HG03442 (cell line): ENCODE measurements around the gene NFE2L1.
"Not testable (repeated sequence)": the region's sequence is repeated elsewhere in the genome, so short reads cannot be mapped to it uniquely, and the experiment has no call there.

Source experiments
- ATAC-seq: cut with Tn5 transposase; IDR thresholded peaks from one replicate; pipeline ENCODE4 v1.9.1; 2021; ENCODE audit warnings: mild to moderate bottlenecking, moderate library complexity; ENCODE audit not compliant: unreplicated experiment

The NFE2L1 gene, protein sequence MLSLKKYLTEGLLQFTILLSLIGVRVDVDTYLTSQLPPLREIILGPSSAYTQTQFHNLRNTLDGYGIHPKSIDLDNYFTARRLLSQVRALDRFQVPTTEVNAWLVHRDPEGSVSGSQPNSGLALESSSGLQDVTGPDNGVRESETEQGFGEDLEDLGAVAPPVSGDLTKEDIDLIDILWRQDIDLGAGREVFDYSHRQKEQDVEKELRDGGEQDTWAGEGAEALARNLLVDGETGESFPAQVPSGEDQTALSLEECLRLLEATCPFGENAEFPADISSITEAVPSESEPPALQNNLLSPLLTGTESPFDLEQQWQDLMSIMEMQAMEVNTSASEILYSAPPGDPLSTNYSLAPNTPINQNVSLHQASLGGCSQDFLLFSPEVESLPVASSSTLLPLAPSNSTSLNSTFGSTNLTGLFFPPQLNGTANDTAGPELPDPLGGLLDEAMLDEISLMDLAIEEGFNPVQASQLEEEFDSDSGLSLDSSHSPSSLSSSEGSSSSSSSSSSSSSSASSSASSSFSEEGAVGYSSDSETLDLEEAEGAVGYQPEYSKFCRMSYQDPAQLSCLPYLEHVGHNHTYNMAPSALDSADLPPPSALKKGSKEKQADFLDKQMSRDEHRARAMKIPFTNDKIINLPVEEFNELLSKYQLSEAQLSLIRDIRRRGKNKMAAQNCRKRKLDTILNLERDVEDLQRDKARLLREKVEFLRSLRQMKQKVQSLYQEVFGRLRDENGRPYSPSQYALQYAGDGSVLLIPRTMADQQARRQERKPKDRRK

DNA sequence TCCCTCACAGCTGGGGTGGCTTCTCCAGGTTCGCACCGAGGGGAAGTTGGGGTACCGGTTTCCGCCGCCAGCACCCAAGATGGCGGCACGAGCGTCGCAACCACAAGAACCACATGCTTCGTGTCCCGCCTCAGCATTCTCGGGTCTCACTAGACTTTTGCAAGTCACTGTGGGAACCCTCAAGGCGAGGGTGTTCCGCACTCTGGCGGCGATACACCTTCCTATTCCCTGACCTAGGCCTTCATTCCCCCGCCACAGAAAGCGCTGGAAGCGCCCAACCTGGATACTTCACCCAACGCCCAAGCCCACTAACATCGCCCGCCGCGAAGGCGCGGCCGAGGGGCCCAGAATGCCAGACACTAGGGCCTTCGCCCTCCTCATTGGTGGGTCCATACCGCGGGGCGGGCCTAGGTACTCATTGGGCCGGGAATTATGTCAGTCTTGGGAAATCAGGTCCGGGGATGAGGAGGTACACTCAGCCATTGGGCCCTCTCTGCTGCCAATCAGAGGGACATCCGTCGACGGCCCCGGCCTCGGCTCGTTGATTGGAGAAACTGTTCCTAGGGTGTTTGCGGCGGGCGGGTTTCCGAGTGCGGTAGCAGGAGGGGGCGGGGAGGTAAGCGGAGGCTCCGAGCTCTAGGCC is at the start of gene NFE2L1:
Gene NFE2L1 (plus strand): TSS at position 619 of the 643 bp plus-strand sequence. CDS start 2,760 bp downstream, outside the sequence.
- peak; percentile 82 for ATAC-seq

DNA sequence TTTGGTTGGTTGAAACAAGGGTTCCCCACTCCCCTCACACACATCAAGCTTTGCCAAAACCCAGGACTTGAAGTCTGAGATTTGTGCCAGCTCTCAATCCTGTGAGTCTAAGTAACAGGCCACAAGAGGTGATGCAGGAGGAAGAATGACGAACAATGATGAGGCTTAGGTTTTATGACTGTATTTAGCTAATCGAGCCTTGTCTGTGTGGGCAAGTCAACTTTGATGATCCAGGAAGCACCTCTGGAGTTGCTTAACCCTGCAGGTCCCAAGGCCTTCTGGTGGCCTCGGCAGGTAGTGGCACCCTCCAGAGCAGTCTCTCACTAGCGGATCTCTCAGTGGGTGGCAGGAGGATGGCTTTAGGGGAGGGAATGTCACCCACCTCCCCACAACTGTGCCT is 48.6 kb upstream of the NFE2L1 start:
- no peak for ATAC-seq

DNA sequence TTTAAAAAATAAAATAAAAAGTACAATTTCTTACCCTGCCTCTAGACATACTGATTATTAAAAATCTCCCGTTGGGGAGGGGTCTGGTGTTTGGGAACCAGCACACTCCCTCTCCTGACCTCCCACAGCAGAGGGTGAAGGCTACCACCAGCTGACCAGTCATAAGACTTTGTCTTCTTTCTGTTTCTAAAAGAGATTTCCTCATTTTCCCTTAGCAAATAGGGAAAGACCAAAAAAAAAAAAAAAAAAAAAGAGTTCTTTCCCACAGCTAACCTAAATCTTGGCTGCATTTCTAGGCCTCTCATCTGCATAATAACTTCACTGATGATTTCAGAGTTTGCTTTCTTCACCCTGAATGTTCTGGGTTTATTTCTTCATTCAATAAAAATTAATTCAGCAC is 47.0 kb upstream of the NFE2L1 start:
- no peak for ATAC-seq

DNA sequence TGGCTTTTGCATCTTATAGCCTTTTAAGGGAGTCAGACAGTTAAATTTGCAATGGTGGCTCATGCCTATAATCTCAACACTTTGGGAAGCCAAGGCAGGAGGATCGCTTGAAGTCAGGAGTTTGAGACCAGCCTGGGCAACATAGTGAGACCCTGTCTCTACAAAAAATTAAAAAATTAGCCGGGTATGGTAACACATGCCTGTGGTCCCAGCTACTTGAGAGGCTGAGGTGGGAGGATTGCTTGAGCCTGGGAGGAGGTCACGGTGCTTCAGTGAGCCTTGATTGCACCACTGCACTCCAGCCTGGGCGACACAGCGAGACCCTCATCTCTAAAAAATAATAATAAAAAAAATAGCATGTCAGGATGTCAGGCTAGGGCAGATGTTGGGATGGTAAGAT is 46.5 kb upstream of the NFE2L1 start:
- not testable (repeated sequence) for ATAC-seq

DNA sequence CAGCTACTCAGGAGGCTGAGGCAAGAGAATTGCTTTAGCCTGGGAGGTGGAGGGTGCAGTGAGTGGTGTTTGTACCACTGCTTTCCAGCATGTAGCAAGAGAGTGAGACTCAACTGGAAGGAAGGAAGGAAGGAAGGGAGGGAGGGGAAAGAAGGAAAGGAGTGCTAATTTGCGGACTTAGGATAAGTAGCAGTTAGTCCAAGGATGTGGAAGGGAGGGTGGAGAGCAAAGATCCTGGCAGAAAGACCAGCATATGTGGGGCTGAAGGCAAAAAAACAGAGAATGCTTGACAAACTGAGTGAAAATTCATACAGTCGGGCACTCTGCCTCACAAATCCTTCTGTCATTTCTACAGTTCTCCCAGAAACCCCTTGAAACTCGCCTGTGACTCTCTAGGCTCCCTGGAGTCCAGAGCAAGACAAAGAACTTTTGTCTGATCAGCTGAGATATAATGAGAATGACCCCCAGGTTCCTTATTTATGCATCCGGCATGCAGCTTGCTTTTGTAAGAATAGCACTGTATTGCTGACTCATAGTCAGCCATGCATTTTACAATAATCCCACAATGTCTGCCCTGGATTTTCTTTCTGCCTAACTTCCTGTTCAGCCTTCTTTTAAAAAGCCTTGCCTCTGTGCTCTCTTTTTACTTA is 45.8 kb upstream of the NFE2L1 start:
- no peak for ATAC-seq

DNA sequence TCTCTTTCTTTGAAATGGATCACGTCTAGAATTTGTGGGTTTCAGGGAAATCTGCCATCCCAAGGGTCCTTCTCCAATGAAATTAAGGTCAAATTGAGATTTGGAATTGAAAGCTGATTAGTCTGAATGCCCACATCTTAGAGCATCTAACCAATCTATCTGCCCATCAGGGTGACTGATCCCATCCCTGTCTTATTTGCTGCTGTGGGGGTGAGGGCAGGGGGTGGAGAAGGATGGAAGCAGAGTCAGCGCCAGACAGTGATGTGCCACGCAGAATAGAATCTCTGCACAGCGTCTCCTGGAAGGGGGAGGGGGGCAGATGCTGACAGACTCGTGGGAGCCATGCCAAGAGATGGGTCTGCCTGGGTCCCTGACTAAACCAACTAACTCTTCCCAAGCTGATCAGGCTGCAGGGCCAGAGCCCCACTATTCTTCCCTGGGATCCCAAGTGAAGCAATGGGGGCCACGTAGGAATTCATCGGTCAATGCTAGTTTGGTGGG is 45.2 kb upstream of the NFE2L1 start:
- no peak for ATAC-seq

DNA sequence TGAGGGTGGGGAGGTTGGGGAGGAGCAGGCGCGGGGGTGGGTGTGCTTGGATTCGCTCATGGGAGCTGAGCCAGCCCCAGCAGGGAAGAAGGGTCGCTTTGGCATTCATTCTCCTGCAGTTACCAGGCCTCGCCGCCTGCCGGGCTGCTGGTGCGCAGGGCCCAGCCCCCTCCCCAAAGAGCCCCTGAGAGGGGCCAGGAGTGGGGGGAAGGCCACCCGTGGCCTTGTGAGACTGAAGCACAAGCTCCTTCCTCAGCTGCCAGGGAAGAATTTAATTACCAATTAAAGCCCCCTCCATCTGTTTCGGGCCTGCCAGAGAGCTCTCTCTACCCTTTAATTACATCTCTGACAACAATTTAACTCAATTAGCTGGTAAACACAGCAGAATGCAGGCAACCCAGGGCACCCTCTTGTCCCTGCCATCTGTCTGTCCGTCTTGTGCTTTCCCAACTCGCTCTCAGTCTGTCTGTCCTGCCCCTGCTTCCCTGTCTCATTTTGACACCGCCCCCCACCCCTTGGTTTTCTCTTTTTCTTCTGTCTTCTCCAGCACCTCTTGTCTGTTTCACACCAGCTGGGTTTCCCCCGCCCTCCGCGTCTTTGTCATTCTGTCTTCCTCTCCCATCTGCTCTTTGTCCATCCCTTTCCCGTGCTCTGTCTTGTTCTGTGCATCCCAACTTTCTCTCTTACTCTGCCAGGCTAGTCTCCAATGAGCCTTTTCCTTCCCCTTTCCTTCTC is 44.6 kb upstream of the NFE2L1 start:
- no peak for ATAC-seq

DNA sequence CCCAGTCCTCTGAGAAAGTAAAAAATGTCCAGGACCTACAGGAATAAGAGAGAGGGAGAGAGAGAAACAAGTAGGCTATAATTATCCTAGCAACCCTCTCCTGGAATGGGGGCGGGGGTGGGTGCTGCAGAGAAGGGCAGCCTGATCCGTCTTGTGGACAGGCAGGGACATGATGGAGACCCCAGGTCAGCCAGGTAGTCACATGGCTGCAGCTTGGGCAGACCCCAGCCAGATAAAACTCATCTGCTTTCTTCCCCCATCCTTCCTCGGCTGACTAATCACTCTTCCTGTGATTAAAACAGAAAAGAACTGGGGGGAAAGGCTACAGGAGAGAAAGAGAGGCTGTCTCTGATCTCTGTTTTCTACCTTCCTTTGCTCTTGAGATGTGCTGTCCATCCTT is 43.2 kb upstream of the NFE2L1 start:
- no peak for ATAC-seq

DNA sequence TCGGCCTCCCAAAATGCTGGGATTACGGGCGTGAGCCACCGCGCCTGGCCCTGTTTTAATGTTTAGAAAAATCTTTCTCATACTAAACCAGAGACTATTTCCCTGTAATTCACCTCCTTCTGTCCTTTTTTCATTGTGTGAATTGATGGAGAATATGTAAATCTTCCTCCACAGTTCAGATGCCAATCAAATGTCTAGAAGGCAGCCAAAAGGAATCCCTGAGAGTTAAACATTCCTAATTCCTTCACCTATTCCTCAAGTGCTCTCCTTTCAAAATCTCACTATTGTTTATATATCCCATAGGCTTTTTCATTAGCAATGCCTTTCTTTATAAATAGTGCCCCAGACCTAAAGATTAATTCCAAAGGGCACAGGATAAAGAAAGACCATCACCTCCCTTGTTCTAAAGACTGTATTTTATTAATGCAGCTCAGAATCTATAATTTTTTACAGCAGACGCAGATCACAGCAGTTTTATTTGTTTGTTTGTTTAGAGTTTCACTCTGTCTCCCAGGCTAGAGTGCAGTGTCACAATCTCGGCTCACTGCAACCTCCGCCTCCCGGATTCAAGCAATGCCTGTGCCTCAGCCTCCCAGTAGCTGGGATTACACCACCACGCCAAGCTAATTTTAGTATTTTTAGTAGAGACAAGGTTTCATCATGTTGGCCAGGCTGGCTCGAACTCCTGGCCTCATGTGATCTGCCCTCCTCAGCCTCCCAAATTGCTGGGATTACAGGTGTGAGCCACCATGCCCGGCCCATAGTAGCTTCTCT is 41.0 kb upstream of the NFE2L1 start:
- no peak for ATAC-seq

DNA sequence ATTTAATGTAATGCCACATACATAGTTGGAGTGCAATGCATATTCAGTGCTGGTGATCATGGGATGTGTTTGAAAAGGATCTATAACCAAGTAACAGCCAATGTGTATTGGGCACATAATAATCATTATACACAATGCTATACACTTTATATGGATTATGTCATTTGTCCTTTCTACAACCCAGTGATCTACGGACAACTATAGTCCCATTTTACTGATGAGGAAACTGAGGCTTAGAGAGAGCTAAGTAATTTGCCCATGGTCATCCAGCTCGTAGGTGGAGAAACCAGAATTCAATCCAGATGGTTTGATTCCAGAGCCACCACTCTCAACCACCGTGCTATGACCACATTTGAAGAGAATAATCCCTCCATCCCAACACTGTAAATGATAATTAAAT is 38.0 kb upstream of the NFE2L1 start:
- no peak for ATAC-seq

DNA sequence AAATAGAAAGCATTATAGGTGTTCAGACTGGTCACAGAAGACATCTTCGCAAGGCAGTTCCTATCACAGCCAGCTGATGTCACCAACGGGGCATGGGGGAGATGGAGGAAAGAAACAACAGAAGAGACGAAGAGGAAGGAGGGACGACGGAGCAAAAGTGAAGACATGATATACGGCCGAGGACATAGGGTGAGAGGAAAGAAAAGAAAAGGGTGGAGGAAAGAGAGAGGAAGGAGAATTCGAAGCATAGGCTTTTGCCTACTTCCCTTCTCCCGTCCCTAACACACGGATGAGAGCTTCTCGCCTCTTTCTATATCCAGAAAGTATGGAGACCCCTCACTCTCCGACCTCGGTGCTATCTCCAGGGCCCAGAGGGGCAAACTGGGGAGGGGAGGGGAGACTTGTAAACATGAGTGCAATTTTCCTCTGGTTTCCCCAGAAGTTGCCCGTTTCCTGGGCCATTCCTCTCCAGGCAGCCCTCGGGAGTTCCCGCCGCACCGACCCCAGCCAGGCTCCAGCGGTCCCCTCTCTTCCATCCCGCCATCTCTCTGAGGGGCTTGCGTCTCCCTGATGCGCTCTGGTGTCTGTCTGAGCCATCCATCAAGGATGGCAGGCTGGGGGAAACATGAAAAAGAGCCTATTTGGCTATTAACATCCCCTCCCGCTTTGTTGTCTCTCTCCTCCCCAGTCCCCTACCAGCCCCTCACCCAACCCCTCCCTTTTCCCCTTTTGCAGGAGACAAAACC is 36.6 kb upstream of the NFE2L1 start:
- ATAC-seq = no peak

DNA sequence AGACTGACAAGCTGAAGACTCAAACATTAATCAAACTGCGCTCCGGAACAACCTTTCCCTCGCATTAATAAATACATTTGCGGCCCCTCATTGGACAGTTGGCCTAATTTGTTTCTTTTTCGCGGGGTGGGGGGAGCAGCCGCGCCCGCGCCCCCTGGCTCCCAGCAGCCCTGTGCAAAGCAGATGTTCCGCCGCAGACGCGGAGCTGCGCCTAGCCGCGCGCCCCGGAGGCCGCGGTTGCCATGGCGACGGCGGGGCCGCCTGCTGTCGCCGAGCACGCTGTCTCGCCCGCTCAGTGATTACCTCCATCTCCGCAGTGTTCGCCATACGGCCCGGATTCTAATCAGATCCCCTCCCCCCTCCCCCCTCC is 36.0 kb upstream of the NFE2L1 start:
- no peak for ATAC-seq

DNA sequence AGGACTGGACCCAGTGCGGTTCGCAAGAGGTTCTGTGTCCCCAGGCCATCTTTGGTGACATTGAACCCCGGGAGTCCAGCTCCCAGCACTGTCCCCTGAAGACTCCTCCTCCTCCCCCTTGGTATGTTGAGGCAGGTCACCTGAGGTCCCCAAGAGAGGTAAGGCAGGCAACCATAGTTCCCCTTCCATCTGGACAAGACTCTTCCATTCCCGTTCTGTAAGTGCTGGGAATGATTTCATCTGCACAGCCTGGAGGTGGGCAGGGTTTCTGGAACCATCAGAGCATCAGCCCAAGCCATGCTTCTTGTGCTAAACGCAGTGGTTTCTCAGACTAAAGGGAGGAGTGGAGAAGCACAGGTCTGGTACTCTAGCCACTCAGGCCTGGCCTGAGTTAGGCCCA is 35.5 kb upstream of the NFE2L1 start:
- no peak for ATAC-seq

DNA sequence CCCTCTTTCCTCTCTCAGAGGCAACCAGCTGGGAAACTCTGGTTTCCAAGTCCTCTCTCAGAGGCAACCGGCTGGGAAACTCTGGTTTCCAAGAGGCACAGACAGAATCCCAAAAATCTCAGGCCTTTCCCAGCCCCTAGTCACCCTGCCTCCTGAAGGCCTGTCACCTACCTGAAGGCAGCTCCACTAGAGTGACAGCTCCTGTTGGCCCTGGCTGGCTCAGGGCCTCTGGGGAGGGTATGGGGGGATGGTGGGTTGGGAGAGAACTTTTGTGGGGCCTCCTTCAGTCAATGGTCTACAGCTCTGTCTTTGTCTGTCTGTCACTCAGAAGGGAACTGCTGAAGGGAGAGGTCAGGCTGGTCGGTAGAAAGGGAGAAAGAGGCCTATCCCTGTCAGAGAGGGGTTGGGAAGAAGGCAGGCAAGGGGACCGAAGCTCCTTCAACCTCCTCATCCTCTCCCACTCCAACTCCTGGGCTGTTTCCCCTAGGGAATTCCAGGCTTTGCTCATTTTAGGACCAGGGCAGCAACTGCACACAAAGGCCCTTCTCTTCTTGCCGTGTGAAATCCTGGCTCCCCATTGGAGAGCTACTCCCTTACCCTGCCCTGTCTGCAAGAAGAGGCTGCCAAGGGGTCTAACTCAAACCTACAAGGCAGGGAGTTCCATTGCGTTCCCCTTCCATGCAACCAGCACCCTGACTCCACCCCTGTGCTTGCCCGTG is 34.1 kb upstream of the NFE2L1 start:
- ATAC-seq = no peak

DNA sequence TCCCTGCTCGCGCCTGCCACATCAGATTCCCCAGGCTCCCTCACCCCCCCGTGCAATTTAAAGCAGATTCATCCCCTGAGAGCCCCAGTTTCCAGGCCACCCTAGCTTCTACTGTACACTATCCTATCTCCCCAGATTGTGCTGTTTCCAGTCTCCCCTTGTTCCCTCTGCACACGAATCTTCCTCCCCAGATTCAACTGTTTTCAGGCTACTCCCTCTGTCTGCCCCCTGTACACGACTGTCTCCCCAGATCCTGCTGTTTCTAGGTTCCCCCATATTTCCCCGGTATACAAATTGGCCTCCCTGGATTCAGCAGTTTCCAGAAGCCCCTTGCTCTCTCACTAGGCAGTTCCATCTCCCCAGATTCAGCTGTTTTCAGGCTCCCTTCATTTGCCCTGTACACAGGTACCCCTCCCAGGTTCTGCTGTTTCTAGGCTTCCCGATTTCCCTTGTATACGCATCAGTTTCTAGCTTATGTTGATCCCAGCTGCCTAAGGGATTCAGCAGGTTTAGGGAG is 33.5 kb upstream of the NFE2L1 start:
- no peak for ATAC-seq

DNA sequence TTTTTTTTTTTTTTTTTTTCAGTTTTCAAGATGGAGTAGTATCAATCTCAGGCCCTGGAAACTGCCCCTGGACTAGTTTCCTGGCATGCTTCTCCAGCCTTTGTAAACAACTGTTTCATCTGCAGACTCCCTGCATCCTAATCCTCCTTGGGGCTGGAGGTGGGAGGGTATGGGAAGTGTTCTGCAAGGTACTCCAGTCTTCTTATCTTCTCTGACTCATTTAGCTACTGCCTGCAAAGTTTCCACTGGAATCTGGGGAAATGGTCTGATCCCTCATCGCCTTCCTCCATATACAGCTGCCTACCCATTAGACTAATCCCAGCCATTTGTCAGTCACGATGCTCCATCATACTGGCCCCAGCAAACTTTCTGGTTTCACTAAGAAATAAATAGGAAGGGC is 32.0 kb upstream of the NFE2L1 start:
- ATAC-seq = no peak

DNA sequence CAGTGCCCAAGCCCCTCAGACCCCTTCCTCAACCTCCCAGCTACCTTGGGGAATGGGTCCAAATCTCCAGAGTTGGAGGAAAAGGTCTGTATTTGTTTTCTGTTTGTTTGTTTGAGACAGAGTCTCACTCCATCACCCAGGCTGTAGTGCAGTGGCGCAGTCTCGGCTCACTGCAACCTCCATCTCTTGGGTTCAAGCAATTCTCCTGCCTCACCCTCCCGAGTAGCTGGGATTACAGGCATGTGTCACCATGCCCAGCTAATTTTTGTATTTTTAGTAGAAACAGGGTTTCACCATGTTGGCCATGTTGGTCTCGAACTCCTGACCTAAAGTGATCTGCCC is 30.4 kb upstream of the NFE2L1 start:
- ATAC-seq = not testable (repeated sequence)

DNA sequence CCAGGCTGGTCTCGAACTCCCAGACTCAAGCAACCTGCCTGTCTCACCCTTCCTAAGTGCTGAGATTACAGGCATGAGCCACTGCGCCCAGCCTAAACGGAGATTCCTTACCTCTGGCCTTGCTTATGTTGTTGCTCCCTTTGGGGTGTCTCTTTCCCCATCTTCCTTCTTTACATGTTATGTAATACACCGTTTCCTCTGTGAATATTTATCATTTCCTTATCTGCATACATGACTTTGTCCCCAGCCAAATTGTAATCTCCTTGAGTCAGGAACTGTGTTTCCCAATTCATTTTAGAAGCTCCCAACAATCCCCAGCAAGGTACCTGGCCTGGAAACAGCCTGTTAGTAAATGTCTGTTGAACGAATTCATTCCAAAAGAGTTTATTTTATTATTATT is 26.2 kb upstream of the NFE2L1 start:
- no peak for ATAC-seq
